UCSD-AML1 (cell line): ENCODE results near the gene LCN12.

Experiments
- DNase-seq: peaks from one replicate; lab custom pipeline; 2025; ENCODE audit not compliant: unreplicated experiment; lab: John Stamatoyannopoulos, UW

The LCN12 gene

DNA sequence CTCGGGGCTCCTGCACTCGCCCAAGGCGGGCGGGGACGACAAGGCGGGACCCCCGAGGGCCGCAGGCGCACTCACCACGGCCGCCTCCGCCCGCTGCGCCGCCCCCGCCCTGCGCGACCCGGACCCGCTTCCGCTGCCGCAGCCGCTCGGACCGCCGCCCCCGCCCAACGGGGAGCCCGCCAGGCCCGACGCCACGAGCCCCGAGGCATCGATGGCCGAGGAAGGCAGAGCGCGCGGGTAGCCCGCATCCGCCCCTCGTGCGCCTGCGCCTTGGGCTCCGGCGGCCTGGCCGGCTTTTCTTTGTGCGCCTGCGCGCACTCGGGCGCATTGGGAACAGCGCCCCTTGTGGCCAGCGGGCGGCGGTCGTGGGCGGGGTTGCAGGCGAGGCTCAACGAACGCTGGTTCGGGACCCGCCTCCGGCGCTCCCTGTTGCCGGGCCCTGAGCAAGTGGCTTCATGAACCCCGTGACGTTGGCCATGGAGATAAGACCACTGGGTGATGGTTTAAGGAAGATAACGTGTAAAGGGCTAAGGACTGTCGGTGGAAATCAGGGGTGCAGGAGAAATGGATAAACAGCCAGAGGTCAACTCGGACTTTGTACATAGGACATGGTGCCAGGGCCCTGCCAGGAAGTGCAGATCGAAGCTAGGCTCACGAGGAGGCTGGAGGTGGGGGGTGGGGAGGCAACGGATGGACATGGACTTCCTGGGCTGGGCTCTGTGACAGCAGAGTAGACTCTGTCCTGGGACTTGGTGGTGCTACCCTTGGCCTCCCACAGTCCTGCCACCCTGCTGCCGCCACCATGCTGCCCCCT is 7.3 kb upstream of the LCN12 start, which contains the start of the genes C8G and FBXW5:
Gene C8G (plus strand): TSS at position 725 of the 814 bp plus-strand sequence. CDS start 78 bp downstream, at position 803.
Gene FBXW5 (minus strand): TSS at position 220 of the 814 bp plus-strand sequence. CDS start 655 bp downstream, outside the sequence.
- DNase-seq = peak; percentile 98

DNA sequence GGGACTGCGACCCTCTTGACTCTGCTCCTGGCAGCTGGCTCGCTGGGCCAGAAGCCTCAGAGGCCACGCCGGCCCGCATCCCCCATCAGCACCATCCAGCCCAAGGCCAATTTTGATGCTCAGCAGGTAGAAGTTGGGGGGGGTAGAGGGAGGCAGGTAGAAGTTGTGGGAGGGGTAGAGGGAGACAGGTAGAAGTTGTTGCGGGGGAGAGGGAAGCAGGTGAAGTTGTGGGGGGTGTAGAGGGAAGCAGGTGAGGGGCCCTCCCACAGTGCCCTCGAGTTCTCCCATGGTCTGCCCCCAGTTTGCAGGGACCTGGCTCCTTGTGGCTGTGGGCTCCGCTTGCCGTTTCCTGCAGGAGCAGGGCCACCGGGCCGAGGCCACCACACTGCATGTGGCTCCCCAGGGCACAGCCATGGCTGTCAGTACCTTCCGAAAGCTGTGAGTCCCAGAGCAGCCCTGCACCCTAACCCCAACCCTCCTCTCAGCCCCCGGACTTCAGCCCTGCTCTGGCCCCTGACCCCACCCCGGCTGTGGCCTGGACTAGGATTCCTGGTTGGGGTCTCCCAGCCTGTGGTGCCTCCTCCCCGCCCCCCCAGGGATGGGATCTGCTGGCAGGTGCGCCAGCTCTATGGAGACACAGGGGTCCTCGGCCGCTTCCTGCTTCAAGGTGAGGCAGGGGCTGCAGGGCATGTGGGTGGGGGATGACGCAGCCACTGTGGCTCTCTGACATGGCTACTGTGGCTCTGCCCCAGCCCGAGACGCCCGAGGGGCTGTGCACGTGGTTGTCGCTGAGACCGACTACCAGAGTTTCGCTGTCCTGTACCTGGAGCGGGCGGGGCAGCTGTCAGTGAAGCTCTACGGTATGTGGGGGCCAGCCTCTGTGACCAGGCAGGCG is 6.5 kb upstream of the LCN12 start:
- no peak for DNase-seq

DNA sequence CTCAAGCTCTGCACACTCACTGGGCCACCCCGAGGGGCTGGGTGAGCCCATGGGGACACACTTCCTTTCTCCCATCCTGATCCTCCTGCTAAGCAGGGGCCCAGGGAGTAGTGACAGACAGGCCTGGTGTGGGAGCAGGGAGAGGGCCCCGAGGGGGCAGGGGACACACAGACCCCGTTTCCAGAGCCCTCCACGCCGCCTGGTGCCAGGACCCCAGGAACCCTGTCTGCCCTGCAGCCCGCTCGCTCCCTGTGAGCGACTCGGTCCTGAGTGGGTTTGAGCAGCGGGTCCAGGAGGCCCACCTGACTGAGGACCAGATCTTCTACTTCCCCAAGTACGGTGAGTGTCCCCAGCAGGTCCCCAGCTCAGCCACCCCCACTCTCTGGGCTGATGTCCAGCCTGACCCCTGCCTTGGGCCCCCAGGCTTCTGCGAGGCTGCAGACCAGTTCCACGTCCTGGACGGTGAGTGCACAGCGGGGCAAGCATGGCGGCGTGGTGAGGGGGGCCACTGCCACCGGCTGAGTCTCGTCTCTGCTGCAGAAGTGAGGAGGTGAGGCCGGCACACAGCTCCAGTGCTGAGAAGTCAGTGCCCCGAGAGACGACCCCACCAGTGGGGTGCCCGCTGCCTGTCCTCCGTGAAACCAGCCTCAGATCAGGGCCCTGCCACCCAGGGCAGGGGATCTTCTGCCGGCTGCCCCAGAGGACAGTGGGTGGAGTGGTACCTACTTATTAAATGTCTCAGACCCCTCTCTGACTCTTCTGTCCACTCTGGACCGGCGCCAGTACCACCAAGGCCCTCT is 5.6 kb upstream of the LCN12 start:
- no peak for DNase-seq

GRCh38 chr9:136947028-136947891 is 4.8 kb upstream of the LCN12 start:
- no peak for DNase-seq

DNA sequence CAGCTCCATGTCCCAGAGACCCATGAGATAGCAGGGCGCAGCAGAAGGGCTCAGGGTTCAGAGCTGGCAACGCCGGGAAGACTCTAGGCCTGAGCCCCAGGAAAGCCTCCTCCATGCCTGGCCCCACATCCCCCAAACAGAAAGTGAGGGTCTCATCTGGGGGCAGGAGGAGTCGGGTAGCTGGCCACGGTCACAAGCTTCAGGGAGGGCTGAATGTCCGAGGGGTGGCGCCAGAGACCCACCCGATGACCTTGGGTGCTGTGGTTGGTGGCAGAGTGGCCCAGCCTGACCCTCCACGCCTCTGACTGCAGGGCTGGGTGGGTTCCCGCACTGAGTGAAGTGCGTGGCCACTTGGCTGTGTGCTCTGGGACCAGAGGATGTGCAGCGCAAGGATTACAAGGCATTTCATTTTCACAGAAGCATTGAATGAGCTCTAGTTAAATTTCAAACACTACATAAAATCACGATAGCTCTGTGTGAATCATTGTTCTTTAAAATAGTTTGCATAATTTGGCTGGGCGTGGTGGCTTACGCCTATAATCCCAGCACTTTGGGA is 4.0 kb upstream of the LCN12 start:
- peak; percentile 63 for DNase-seq

DNA sequence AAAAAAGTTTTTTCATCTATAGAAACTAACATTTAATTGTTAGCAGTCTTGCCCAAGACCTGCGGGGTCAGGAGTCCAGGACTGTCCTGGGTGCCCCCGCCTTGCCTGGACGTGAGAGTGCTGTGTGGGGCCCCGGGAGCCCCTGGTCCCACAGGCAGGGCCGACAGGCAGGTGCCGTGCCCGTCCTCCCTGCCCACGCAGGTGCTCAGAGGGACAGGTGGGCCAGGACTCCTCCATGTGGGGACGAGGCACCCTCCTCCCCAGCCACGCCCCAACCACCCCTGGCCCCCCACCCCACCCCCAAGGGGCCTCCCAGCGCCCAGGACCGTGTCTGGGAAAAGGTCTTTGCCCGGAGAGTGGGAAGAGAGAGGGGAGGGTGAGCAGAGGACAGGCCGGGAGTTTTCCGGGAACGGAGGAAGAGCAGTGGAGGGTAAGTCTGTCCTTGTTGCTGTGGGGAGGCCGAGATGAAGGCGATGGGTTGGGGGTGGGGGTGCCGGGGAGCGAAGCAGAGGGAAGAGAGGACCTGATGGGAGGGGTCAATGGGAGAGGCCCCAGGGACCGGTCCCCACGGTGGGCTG is 2.7 kb upstream of the LCN12 start:
- no peak for DNase-seq

GRCh38 chr9:136949817-136950655 is 2.0 kb upstream of the LCN12 start:
- peak; percentile 90 for DNase-seq

DNA sequence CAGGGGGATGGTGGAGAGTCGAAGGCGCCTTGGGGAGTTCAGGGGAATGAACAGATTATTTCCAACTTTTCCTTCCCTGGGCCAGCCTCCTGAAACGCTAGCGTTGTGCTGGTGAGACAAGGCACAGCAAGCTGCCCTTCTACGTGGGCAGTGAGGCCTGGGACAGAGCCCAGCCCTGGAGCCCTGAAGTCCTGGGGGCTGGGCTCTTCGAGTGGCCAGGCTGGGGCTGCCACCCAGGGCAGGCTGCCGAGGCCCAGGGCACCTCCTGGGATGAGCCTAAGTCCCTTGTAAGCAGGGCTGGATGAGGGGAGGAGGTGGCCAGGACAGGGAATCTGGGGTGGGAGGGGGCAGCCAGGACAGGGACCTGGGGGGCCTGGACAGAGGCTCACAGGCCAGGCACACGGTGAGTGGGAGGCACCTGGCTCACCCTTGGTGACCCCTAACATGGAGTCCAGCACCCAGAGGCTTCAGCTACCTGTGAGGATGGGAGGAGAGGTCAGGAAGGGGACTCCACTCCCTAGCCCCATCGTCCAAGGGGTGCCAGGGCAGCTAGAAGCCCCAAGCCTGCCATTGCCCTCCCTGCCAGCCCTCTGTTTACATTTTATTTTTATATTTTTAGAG is 1.3 kb upstream of the LCN12 start:
- no peak for DNase-seq

DNA sequence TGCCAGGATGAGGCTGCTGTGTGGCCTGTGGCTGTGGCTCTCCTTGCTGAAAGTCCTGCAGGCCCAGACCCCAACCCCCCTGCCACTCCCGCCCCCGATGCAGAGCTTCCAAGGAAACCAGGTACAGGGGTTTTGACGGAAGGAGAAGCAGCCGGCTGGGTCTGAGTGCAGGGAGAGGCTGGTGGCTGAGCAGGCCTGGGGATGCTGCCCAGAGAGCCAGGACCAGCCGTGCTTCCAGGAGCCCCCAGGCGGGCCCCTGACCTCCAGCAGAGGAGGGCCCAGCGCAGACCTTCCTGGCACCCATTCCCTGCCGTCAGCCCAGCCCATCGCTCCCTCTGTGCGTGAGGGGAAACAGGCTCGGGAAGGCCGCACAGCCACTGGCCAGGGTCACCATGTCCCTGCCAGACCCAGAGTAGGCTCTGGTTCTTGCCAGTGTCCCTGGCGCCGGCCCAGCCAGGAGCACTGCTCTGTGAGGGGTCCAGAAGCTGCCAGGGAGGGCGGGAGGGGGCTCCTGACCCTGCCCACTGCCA is 313 bp downstream of the LCN12 start:
- no peak for DNase-seq

GRCh38 chr9:136952876-136953770 is 1.1 kb downstream of the LCN12 start:
- no peak for DNase-seq

GRCh38 chr9:136953771-136954269 is 1.7 kb downstream of the LCN12 start:
- no peak for DNase-seq

DNA sequence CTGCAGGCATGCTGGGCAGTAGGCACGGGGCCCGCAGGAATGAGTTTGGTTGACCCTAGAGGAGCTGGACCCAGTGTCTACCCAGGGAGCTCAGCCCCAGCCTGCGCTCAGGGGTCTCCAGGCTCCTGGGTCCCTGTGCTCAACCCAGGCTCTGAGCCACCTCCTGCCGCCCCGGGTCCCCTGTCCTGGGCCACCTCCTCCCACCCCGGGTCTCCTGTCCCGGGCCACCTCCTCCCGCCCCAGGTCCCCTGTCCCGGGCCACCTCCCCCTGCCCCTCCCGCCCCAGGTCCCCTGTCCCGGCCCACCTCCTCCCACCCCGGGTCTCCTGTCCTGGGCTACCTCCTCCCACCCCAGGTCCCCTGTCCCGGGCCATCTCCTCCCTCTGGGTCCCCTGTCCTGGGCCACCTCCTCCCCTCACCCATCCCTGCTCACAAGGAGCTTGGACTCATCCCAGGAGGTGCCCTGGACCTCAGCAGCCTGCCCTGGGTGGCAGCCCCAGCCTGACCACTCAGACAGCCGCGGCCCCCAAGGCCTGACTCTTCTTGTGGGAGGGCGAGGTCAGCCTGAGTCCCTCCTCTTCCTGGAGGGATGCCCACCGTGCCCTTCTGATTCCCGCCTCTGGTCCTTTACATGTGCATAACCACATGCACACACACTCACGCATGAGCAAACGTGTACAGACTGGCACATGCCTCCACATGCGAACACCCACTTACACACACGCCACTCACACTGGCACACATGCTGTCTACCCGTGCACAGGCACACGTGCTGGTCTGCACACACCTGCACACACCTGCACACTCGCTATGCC is 2.4 kb downstream of the LCN12 start:
- DNase-seq = no peak

DNA sequence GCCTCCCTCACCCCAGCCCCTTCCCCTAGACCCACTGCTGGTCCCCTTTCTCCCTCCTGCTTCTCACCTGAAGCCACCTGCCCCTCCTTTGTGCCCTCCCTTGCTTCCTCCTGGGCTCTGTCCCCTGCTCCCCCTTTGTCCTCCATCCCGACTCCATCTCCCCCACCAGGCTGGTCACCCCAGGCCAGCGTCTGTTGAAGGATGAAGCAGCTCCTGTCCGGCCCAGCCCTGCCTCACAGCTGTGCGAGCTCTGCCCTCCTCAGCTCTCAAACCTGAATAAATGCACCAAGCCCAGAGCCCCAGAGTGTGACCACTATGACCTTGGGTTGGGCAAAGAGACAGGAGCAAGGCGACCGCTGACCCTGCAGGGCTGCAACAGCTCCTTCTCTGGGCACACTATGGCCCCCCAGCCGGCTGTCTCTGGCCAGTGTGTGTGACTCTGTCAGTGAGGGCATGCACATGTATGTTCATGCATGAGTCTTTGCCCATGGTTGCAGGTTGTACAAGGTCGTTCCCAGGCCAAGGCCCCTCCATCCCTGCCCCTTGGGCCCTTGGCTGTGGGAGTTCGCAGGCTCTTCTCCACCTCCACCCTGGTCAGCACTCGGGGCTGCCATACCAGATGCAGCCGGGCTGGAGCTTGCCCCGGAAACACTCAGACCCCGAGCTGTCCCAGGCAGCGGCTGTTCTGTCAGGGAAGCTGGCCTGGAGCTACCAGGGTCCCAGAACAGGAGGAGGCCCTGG is 3.3 kb downstream of the LCN12 start:
- no peak for DNase-seq

DNA sequence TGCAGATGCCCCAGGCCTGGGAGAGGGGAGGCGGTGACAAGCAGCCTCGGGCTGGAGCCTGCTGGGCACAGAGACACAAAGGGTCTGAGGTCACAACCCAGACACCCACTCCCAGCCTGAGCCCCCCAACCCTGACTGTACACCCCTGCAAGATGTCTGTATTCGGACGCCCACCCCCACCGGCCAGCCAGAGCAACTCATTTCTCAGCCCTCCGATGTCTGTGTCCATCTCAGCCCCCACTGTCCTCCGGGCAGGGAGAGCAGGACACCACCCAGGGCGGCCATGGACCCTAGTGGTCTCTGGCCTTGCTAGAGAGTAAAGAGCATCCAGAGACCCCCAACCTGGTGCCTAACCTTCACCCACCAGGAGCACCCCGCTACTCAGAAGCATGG is 3.9 kb downstream of the LCN12 start:
- DNase-seq = no peak

- no peak for DNase-seq
Observed at GRCh38 chr9:136956604-136957003, 4.5 kb downstream of the LCN12 start.
